Stimulated activated CD8-positive, alpha-beta memory T cell treated with anti-CD3 and anti-CD28 coated beads, Interleukin-4, amount 100 ng/mL, for 48 hours (primary cell): ENCODE results near the gene FREY1.

Source experiments
- DNase-seq: peaks from one replicate; pipeline ENCODE4 v3.0.0-alpha.2; 2020

FREY1 gene

GRCh38 chr11:45860348-45860747 lies 46.7 kb downstream of the FREY1 start:
- no peak for DNase-seq

DNA sequence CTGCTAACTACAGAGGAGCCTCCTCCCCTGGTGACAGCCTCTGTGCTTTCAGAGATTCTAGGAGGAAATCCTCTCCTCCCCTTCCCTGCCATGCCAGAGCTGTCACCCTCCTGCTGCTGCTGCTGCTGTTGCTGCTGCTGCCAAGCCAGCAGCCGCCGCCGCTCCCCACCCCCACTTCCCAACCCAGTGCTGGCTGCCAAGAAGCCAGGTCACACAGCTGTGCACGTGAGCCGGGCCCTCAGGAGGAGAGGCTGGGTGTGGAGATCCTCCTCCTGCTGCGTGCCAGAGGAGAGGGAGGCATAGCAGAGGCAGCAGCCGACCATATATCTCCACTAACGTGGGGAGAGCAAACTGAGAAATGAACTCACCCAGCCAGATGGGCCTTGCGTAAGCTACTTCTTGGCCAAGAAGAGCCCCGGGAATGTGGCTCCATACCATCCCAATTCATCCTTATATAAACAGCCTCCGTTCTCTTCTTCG lies 47.4 kb downstream of the FREY1 start:
- DNase-seq: no peak

GRCh38 chr11:45858751-45859398 lies 48.2 kb downstream of the FREY1 start:
- no peak for DNase-seq

DNA sequence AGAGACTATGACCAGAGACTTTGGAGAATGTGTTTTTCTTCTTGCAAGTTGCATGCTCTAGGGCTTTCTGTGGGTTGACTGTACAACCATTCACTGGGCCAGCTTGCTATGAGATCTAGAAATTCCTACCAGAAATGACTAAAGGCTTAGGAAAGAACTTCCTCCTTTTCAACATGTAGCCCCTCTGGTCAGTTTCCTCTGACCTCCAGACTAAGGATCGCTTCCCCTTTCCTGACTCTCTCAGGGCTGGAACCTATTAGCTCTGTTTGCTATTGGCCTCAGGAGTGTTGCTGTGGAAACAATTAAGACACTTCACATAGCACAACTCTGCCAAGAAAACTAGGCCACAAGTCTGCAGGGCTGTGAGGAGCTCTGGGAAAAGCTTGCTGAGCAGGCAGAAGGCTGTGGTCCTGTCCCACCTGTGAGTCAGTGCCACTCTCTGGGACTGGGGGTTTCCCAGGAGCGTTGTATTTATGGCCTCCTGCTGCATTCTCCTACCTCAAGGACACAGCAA lies 49.1 kb downstream of the FREY1 start:
- no peak for DNase-seq
